Caco-2 (cell line): Measurements from ENCODE around the gene GFPT2. TPM values are rescaled to one million over a fixed set of nuclear protein-coding genes. Genes with fewer than 3 reads are reported as not detected.

Experiments used
- BruUV-seq: library from RNA; stranded (reverse); fragments of 400-500 nt; replicated peaks from 2 replicates; lab custom pipeline; 2021; lab: Mats Ljungman, UMichigan
- CTCF ChIA-PET: fragments of 300-600 bp; sonication (Branson Sonifier 250); formaldehyde crosslinking; loops from one replicate; lab custom pipeline; 2022; ENCODE audit warnings: antibody characterized with exemption; lab: Charles Lee
- POLR2A ChIA-PET: fragments of 300-600 bp; sonication (Branson Sonifier 250); formaldehyde crosslinking; loops from one replicate; lab custom pipeline; 2022; ENCODE audit warnings: antibody characterized with exemption; lab: Charles Lee
- DNase-seq, 2 experiments: peaks; one replicate each; pipeline versions ENCODE4 v3.0.0 to v3.0.0-alpha.2; 2020 to 2022
- H3K27me3 ChIP-seq: replicated peaks from 2 replicates; pipeline ENCODE4 v1.6.0; 2011; ENCODE audit warnings: low read length; ENCODE audit not compliant: control insufficient read depth, insufficient read depth
- H3K36me3 ChIP-seq: 2 replicates; pipeline ENCODE4 v1.5.1; 2011; ENCODE audit warnings: low read length; ENCODE audit not compliant: control insufficient read depth, insufficient read depth
- H3K4me1 ChIP-seq: fragments of 250-450 bp; sonication (Bioruptor Pico); 2 replicates; pipeline ENCODE4 v1.5.1; 2020; ENCODE audit warnings: mild to moderate bottlenecking
- H3K4me3 ChIP-seq: 2 replicates; pipeline ENCODE4 v1.5.1; 2011; ENCODE audit warnings: low read depth, mild to moderate bottlenecking, control low read depth, low read length
- H3K9me3 ChIP-seq: fragments of 250-450 bp; sonication (Bioruptor Pico); 2 replicates; pipeline ENCODE4 v1.5.1; 2020; ENCODE audit warnings: mild to moderate bottlenecking, moderate library complexity
- H3K27ac Mint-ChIP-seq: one replicate; pipeline ENCODE4 v1.8.0; 2022; ENCODE audit warnings: mixed read lengths; ENCODE audit not compliant: unreplicated experiment
- H3K27me3 Mint-ChIP-seq: one replicate; pipeline ENCODE4 v1.8.0; 2022; ENCODE audit warnings: mixed read lengths; ENCODE audit not compliant: insufficient read depth, unreplicated experiment
- H3K36me3 Mint-ChIP-seq: one replicate; pipeline ENCODE4 v1.8.0; 2022; ENCODE audit warnings: mild to moderate bottlenecking, mixed read lengths; ENCODE audit not compliant: insufficient read depth, unreplicated experiment
- H3K4me1 Mint-ChIP-seq: one replicate; pipeline ENCODE4 v1.8.0; 2022; ENCODE audit warnings: low read depth, mixed read lengths; ENCODE audit not compliant: unreplicated experiment
- H3K4me3 Mint-ChIP-seq: one replicate; pipeline ENCODE4 v1.8.0; 2022; ENCODE audit warnings: mild to moderate bottlenecking, moderate library complexity, mixed read lengths; ENCODE audit not compliant: unreplicated experiment
- H3K9me3 Mint-ChIP-seq: one replicate; pipeline ENCODE4 v1.8.0; 2022; ENCODE audit warnings: mixed read lengths; ENCODE audit not compliant: unreplicated experiment
- intact Hi-C: fragments of 100-400 bp; cut with micrococcal nuclease; formaldehyde crosslinking; loops from one replicate; pipeline ENCODE4 v1.10.0; 2022; ENCODE audit not compliant: unreplicated experiment
- total RNA-seq: library from RNA; stranded (reverse); gene quantifications from 2 replicates; pipeline ENCODE4 v1.2.3, GENCODE V29; 2022
- TF ChIP-seq, protein P1 (sequence below), 2 experiments: fragments of 200-600 bp in 1 of 2; IDR thresholded peaks; 1 replicate in 1 of 2; 2 replicates in 1 of 2; pipeline versions ENCODE4 v1.5.1 to v1.8.0; 2011 to 2022; ENCODE audit warnings: antibody characterized with exemption in 1 of 2, control low read depth in 1 of 2, inconsistent platforms in 1 of 2, low read depth in 1 of 2, low read length in 1 of 2, mild to moderate bottlenecking in 1 of 2, moderate library complexity in 1 of 2; ENCODE audit not compliant: insufficient read depth in 1 of 2, severe bottlenecking in 1 of 2, unreplicated experiment in 1 of 2

Gene GFPT2
- total RNA-seq, 1 experiment from 2014 or later: 1.6 TPM

DNA sequence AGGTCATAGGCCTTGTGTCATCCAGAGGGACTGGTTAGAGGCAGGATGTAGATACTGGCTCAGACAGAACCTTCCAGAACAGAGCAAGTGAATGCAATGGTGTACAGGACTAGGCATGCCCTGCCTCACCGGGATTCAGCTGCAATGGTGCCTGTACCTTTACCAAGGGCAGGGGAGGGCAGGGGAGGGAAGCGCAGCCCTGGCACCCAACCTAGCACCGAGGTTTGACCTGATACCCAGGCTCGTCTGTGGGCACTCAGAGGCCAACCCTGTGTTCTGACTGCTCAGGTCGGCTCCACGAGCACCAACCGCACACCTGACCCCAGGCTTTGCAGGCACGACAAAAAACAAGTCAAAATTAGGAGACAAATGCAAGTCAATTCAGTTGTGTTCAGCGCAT lies 47.3 kb upstream of the GFPT2 start:
- CTCF ChIA-PET: no interaction called here
- no peak for DNase-seq

DNA sequence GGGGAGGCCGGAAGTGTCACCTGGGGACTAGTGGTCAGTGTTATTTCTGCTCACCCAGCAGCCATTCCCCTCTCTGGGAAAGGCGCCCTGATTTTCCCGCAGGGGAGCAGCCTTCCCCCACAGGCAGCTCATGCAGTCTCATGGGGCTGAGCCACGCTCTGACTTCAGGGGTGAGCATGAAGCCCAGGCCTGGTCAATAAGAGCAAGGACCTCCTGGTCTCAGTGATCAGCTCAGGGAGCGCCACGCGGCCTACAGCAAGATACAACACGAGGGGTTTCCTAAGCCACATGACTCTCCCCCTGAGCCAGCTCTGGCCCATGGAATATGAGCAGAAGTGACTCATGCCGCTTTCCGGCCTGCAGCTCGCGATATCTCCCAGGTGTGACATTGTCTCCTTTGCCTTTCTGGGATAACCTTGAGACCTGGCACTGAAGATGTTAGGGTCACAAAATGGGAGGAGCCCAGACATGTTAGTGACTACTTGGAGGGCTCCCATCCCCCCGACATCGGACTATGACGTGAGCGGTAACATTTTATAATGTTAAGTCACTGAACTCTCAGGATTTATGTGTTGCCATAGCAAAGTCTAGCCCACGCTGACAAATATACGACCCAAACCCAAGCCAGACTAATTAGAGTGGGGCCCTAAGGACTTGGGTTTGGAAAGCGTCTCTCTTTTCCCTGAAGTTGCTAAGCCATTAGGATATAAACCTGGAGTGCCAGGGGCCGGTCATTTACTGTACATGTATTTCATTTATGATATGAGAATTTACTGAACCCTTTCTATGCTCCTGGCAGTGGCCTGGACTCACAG lies 46.5 kb upstream of the GFPT2 start:
- CTCF ChIA-PET: no interaction called here

More for the DNA sequence above, 47.3 kb upstream of the GFPT2 start:
- H3K4me3 Mint-ChIP-seq: no peak overlapping the region
- H3K4me1 ChIP-seq: no peaks in the 10 kb centered on the region
- no peak overlapping the region for H3K4me3 ChIP-seq
- H3K27ac Mint-ChIP-seq: no peak overlapping the region
- peaks cover 4% of the 10 kb centered on the region for H3K27me3 Mint-ChIP-seq
- no peaks in the 10 kb centered on the region for H3K9me3 Mint-ChIP-seq
- H3K36me3 ChIP-seq: no peaks in the 10 kb centered on the region
- no peaks in the 10 kb centered on the region for H3K4me1 Mint-ChIP-seq
- POLR2A ChIA-PET: no interaction called here
- BruUV-seq: no TSS peak
- H3K36me3 Mint-ChIP-seq: no peaks in the 10 kb centered on the region
- H3K27me3 ChIP-seq: no peaks in the 10 kb centered on the region; the same call in 1 of the 2 replicates
- intact Hi-C loops: no loop called here
- TF ChIP-seq, protein P1, sequence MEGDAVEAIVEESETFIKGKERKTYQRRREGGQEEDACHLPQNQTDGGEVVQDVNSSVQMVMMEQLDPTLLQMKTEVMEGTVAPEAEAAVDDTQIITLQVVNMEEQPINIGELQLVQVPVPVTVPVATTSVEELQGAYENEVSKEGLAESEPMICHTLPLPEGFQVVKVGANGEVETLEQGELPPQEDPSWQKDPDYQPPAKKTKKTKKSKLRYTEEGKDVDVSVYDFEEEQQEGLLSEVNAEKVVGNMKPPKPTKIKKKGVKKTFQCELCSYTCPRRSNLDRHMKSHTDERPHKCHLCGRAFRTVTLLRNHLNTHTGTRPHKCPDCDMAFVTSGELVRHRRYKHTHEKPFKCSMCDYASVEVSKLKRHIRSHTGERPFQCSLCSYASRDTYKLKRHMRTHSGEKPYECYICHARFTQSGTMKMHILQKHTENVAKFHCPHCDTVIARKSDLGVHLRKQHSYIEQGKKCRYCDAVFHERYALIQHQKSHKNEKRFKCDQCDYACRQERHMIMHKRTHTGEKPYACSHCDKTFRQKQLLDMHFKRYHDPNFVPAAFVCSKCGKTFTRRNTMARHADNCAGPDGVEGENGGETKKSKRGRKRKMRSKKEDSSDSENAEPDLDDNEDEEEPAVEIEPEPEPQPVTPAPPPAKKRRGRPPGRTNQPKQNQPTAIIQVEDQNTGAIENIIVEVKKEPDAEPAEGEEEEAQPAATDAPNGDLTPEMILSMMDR (IDR thresholded peaks at IDR 0.05; ENCODE audit: insufficient read depth in 1 of 2, low read depth in 1 of 2, low read length in 1 of 2, severe bottlenecking in 1 of 2, unreplicated experiment in 1 of 2): no peak
- no peaks in the 10 kb centered on the region for H3K9me3 ChIP-seq

GRCh38 chr5:180396926-180397325 lies 43.8 kb upstream of the GFPT2 start:
- H3K27ac Mint-ChIP-seq: no peak overlapping the region
- no peaks in the 10 kb centered on the region for H3K36me3 Mint-ChIP-seq
- DNase-seq: no peak
- intact Hi-C loops: no loop called here
- H3K9me3 Mint-ChIP-seq: no peaks in the 10 kb centered on the region
- peaks cover 3% of the 10 kb centered on the region for H3K27me3 Mint-ChIP-seq
- ChIA-PET CTCF (no interaction called here), POLR2A (no interaction called here)
- H3K36me3 ChIP-seq: no peaks in the 10 kb centered on the region
- H3K27me3 ChIP-seq: no peaks in the 10 kb centered on the region; the same call in 1 of the 2 replicates
- TF ChIP-seq, protein P1 (IDR thresholded peaks at IDR 0.05; ENCODE audit: insufficient read depth in 1 of 2, low read depth in 1 of 2, low read length in 1 of 2, severe bottlenecking in 1 of 2, unreplicated experiment in 1 of 2): no peak
- H3K4me3 Mint-ChIP-seq: no peak overlapping the region
- BruUV-seq: no TSS peak
- H3K4me1 ChIP-seq: no peaks in the 10 kb centered on the region
- no peaks in the 10 kb centered on the region for H3K9me3 ChIP-seq
- H3K4me1 Mint-ChIP-seq: no peaks in the 10 kb centered on the region
- no peak overlapping the region for H3K4me3 ChIP-seq

More for the DNA sequence above, 46.5 kb upstream of the GFPT2 start:
- no peak for DNase-seq
- Mint-ChIP-seq H3K4me3 (no peak overlapping the region), H3K36me3 (no peaks in the 10 kb centered on the region), H3K27me3 (peaks cover 4% of the 10 kb centered on the region), H3K27ac (no peak overlapping the region), H3K9me3 (no peaks in the 10 kb centered on the region), H3K4me1 (no peaks in the 10 kb centered on the region)
- TF ChIP-seq, protein P1 (IDR thresholded peaks at IDR 0.05; ENCODE audit: insufficient read depth in 1 of 2, low read depth in 1 of 2, low read length in 1 of 2, severe bottlenecking in 1 of 2, unreplicated experiment in 1 of 2): no peak
- H3K4me1 ChIP-seq: no peaks in the 10 kb centered on the region
- H3K9me3 ChIP-seq: no peaks in the 10 kb centered on the region
- intact Hi-C loops: no loop called here
- POLR2A ChIA-PET: no interaction called here
- H3K36me3 ChIP-seq: no peaks in the 10 kb centered on the region
- H3K27me3 ChIP-seq: no peaks in the 10 kb centered on the region; the same call in 1 of the 2 replicates
- H3K4me3 ChIP-seq: no peak overlapping the region
- no TSS peak for BruUV-seq
